Stimulated activated CD4-positive, alpha-beta T cell treated with anti-CD3 and anti-CD28 coated beads, Interleukin-2, amount 100 ng/mL, for 24 hours (primary cell): ENCODE data around the gene NUP62.
A peak's percentile ranks its signal among the peaks of the same experiment; 100 is the strongest.

Experiments used
- DNase-seq, 2 donors: peaks; one replicate each; pipeline ENCODE4 v3.0.0-alpha.2; 2020

Gene NUP62

GRCh38 chr19:49924004-49924880, 5.1 kb downstream of the NUP62 start:
- DNase-seq: no peak

- DNase-seq: no peak
These were observed 6.0 kb downstream of the NUP62 start for GRCh38 chr19:49923055-49924003.

GRCh38 chr19:49921871-49922795, 7.2 kb downstream of the NUP62 start:
- DNase-seq: no peak

GRCh38 chr19:49920624-49921363, 8.5 kb downstream of the NUP62 start:
- DNase-seq: no peak

GRCh38 chr19:49918089-49918488, 11.2 kb downstream of the NUP62 start:
- no peak for DNase-seq

GRCh38 chr19:49916839-49917733, 12.2 kb downstream of the NUP62 start:
- DNase-seq: no peak

- DNase-seq: no peak
These were observed 14.0 kb downstream of the NUP62 start for GRCh38 chr19:49915271-49915670.

GRCh38 chr19:49913720-49914119, 15.6 kb downstream of the NUP62 start:
- no peak for DNase-seq

GRCh38 chr19:49912965-49913685, 16.2 kb downstream of the NUP62 start:
- no peak for DNase-seq

- DNase-seq: peak in 1 of 2 donors; percentile 35
These were observed 17.7 kb downstream of the NUP62 start for GRCh38 chr19:49911381-49912145.

GRCh38 chr19:49910179-49910578, 19.1 kb downstream of the NUP62 start:
- DNase-seq: no peak

GRCh38 chr19:49908480-49909420, 20.6 kb downstream of the NUP62 start:
- DNase-seq: no peak

GRCh38 chr19:49907745-49908446, 21.4 kb downstream of the NUP62 start:
- DNase-seq: no peak

GRCh38 chr19:49906879-49907564, 22.3 kb downstream of the NUP62 start:
- no peak for DNase-seq

GRCh38 chr19:49904136-49904535, 25.2 kb downstream of the NUP62 start:
- DNase-seq: no peak

- peak; percentile 65 to 72 for DNase-seq
These were observed 32.3 kb downstream of the NUP62 start, which contains the start of gene IL4I1 for GRCh38 chr19:49896863-49897621. IL4I1 (minus strand) TSS chr19:49896887; CDS start chr19:49896160, 727 bp downstream.
